HG02678 (cell line): ENCODE data around the gene GOLGA6A.
A peak's percentile ranks its signal among the peaks of the same experiment; 100 is the strongest.
"Not testable (repeated sequence)": the region's sequence is repeated elsewhere in the genome, so short reads cannot be mapped to it uniquely, and the experiment has no call there.

Source experiments
- ATAC-seq: cut with Tn5 transposase; IDR thresholded peaks from one replicate; pipeline ENCODE4 v1.9.1; 2021; ENCODE audit warnings: mild to moderate bottlenecking, moderate library complexity; ENCODE audit not compliant: unreplicated experiment

The GOLGA6A gene

GRCh38 chr15:74108111-74108510 lies 25.8 kb upstream of the GOLGA6A start:
- no peak for ATAC-seq

DNA sequence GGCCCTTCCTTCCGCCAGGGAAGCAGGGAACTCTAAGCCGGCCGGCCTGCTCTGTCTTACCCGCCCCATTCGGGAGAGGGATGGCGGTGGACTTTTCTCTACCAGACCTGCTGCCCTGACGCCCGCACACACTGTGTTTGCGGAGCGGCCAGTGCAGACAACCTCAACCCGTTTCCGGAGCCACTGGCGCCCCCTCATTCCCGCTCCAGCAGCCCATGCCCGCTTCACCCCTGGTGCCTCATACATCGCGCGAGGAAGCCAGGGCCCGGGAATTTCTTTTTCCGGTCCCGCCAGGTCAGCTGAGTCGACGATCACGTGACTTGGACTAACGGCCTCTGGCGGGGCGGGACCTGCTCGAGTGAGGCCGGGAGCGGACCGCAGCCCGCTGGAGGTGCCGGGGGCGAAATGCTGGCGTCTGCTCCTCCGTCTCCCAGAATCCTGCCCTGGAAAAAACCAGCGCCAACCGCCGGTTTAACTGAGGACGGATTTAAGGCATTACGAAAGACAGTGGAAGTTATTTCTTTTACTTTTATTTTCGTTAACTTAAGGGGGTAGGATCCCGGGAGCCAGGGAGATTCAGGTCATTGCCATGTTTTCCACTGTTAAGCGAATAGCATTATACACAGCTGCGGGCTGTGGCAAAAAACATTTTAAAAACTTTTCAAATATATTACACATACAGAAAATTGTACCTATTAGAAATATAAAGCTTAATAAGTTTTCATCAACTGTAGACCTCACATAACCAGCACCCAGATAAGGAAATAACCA lies 17.8 kb upstream of the GOLGA6A start:
- ATAC-seq: peak; percentile 82

DNA sequence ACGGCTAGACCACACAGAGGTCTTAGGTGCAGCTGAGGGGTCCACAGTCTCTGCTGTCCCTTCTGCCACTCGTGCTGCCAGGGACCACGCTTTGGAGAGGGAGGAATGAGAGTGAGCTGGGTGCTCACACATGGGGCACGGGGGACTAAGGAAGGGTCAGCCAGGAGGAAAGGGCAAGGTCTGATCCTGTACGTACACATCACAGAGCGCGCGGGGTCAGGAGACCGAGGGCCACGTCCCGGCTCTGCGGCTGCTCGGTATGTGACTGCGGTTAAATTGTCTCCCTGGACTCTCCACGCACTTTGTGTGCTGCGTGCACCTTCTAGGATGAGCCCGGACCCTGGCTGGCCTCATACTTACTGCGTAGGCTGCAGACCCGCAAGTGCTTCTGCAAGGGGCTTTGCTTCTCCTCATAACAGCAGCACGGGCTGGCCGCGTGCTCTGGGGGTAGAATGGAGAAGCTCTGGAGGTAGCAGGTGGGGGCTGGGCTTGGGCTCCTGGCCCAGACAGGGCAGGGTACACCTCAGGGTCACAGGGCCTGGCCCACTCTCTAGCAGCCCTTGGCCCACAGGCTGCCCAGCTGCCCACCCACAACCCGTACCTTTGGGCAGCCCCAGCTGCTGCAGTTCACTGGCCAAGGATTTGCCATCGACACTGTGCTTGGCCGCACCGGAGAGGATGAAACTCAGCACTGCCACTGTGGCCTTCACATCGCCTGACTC lies 14.6 kb upstream of the GOLGA6A start:
- not testable (repeated sequence) for ATAC-seq

DNA sequence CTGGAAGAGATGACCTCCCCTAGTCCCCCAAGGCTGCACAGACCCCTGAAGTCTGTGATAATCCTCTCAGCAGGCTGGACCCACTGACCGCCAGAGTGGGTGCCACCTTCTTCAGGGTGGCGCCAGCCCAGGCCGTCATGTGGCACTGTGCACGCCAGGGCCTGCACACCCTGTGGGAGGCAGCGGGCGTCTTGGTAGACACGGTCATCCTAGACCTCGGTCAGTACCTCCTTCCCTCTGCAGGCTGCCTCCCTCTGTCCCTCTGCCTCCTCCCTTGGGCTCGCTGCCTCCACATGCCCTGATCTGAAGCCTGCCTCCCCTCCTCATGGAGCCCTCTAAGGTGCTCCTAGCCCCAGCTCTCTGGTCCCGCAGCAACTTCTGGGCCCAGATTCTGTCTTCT lies 13.3 kb upstream of the GOLGA6A start:
- not testable (repeated sequence) for ATAC-seq

DNA sequence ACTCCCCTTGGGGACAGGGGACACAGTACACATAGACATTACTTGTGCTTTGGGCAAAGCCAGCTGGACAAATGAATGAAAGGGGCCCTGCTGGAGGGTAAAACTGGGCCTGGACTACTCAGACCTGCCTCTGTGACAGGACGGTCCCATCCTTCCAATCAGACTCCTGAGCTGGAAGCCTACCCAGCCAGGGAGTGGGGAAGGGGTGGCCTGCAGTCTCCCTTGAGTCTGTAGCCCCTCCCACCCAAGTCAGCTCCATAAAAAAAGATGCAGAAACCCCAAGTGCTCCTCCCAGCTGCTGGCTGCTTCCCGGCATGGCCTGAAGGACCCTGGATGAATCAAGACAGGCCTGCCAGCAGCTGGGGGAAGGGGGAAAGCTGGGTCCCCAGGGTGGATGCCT lies 12.2 kb upstream of the GOLGA6A start:
- not testable (repeated sequence) for ATAC-seq

DNA sequence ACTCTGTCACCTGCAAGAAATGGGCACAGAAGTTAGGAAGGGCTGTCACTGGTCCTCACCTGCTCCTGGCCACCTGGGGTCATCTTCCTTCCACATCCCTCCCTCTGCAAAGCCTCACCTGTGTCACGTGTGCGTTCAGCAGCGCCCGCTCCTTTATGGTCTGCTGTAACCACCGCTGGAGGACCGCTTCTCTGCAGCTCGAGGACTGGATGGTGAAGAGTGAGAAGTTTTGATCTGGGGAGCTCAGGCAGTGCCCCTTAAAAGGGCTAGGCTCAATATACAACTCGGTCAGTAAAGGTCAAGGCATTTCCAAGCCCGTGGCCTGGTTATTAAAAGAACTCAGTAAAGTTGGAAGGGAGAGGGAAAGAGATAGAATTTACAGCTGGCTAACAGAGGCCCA lies 6.6 kb downstream of the GOLGA6A start:
- not testable (repeated sequence) for ATAC-seq

- ATAC-seq: not testable (repeated sequence)
Measured at GRCh38 chr15:74072614-74073337, 9.6 kb downstream of the GOLGA6A start.

DNA sequence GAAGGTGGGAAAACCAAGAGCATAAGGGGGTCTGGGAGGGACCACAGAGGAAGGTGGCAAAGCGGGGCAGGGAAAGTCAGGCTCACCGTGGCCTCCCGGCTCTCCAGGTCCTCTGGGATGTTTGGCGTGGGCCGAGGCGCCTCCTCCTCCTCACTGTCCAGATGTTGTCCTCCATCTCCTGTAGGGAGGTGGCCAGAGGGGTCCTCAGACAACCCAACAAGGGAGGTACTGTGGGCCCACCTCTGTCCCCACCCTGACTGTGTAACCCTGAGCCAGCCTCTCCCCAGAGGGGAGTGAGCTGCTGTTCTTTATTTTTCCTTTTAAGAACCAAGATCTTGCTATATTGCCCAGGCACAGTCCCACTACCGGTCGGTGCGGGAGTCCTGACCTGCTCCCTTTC lies 10.2 kb downstream of the GOLGA6A start:
- ATAC-seq: not testable (repeated sequence)

DNA sequence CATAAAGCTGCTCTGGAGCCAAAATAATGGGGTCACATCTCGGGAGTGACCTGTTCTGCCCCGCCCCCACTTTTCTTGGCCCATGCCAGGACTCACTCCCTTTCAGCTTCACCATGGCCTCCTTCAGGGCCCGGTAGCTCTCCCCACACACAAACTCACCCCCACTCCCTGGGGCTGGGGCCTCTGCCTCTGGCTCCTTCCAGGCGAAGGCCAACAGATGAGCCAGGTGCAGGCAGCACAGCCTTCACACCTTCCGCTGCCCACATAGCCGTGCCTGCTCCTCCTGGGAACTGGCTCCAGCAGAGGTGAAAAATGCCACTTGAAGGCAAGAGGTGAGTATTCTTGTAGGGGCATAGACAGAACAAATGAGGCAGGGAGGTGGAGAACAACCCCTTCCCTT lies 10.7 kb downstream of the GOLGA6A start:
- not testable (repeated sequence) for ATAC-seq

GRCh38 chr15:74065684-74066411 lies 16.5 kb downstream of the GOLGA6A start:
- ATAC-seq: not testable (repeated sequence)

DNA sequence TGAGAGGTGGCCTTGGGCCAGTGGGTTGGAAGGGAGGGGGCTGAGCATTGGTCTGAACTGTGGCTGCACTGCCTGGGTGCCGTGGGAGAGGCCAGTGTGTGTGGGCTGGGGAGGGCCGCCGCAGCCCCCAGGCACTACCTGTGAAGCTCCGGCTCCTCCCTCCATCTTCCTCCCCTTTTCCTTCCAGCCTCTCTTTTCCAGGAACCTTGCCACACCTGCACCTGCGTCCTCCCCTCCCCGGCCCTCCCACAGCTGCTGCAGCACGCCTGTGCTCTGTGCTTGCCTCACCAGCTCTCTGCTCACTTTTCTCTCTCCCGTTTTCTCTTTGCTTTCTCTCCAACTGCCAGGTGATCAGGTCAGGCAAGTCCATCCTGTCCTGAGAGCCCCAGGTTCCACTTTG lies 17.5 kb downstream of the GOLGA6A start:
- not testable (repeated sequence) for ATAC-seq

- not testable (repeated sequence) for ATAC-seq
Measured at GRCh38 chr15:74064183-74064582, 18.2 kb downstream of the GOLGA6A start.

- not testable (repeated sequence) for ATAC-seq
Measured at GRCh38 chr15:74063425-74064146, 18.8 kb downstream of the GOLGA6A start.

DNA sequence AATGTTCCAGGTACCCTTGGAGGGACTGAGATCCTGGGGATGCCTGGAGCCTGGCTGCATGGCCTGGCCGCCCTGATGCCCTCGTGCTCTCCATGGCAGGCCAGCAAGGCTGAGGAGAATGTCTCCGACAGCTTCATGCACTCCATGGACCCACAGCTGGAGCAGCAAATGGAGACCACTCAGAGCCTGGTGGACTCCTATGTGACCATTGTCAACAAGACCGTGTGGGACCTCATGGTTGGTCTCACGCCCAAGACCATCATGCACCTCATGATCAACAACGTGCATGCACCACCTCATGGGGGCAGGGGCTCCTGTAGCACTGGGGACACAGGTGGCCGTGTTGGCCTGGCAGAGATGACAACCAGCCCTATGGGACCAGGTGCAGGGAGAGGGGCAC lies 19.7 kb downstream of the GOLGA6A start:
- ATAC-seq: no peak

DNA sequence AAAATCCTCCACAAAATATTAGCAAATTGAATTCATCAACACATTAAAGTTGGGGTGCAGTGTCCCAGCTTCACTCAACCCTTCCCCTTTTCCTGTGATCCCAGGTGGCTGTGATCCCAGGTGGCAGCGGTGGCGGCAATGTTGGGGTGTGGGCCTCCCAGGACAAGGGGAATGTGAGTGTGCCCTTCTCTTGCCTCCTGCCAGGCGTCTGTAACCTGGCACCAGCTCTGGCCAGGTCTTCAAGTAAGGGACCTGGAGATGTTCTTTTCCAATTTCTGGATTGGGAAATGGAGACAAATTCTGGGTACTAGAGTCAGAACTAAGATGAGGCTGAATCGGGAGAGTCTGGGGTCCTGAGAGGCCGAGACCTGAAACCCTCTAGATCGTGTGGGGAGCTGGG lies 20.1 kb downstream of the GOLGA6A start:
- no peak for ATAC-seq

DNA sequence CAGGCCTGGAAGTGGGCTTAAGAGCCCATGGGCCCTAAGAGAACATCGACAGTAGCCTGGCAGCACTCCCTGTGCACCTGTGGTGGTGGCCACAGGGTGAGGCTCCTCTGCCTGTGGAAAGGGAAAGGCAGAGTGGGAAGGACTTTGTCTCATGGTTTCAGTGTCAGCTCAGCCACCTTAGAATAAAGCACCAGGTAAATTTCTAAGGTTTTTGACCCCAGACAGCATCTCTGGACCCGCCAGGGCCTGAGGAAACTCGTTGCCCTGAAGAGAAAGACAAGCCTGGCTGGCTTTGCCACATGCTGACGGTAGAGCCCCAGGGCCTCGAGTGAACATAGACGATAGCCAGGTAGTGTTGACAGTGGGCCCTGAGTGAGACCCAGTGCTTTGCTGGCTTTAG lies 22.1 kb downstream of the GOLGA6A start:
- no peak for ATAC-seq

DNA sequence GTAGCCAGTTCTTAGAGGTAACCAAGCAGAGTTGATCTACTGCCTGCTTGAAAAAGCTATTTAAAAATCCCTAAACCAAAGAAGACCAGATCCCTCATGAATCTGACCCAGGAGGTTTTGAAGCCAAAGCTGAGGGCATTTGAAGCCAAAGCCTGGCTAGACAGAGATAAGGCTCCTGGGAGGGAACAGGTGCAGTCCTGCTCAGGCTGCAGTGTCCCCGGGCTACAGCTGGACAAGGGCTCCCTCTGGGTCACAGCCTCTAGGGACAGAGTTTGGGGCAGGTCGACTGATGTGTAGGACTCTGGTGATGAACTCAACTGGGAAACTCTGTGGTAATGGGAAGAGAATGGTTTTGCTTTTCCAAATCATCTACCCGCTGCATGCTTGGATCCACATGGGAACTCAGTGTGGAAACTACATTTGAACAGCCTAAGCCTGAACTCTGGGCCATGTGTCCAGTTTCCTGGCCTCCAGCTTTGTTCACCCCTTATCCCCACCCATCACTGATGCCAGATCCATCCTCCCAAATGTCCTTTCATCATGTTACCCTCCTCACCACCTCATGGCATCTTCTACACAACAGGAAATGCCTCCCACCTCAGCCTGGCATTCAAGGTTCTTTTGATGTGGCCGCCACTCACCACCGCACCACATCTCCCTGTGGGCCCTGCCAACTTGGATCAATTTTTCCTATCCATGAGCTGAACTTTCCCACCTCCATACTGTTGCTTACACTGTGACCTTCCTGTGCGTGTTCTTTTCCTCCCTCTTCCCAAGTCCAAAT lies 23.1 kb downstream of the GOLGA6A start:
- not testable (repeated sequence) for ATAC-seq

DNA sequence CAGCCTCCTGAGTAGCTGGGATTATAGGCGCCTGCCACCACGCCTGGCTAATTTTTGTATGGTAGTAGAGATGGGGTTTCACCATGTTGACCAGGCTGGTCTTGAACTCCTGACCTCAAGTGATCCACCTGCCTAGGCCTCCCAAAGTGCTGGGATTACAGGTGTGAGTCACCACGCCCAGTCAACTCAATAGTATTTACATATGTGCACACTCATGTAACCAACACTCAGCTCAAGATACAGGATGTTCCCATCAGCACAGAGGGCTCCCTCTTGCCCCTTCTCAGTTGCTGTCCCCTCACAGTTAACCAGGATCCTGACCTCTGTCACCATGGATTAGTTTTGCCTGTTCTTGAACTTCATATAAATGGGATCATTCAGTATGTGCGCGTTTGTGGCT lies 26.0 kb downstream of the GOLGA6A start:
- not testable (repeated sequence) for ATAC-seq

GRCh38 chr15:74055804-74056203 lies 26.5 kb downstream of the GOLGA6A start:
- ATAC-seq: no peak
